ENCODE results near the gene ZNF787.
"Not testable (repeated sequence)": the region's sequence is repeated elsewhere in the genome, so short reads cannot be mapped to it uniquely, and the experiment has no call there.

ZNF787 gene

DNA sequence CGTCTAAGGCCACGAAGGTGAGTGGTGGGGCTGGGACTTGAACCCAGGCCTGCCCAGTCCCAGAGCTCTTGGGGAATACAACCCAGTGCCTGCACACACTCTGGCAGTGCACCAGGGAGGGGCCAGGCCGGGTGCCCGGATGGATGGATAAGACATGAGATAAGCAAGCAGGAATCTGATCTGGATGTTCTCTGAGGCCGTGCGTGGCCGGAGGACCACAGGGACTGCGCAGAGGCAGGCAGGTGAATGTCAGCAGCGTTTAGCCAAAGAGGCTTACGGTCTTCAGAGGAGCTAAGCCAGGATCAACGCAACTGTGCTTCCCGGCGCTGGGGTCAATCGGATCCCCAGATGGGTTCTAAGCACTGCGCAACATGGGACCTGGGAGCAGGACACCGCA lies 1.5 kb downstream of the ZNF787 start:
- DNase-seq: no peak

DNA sequence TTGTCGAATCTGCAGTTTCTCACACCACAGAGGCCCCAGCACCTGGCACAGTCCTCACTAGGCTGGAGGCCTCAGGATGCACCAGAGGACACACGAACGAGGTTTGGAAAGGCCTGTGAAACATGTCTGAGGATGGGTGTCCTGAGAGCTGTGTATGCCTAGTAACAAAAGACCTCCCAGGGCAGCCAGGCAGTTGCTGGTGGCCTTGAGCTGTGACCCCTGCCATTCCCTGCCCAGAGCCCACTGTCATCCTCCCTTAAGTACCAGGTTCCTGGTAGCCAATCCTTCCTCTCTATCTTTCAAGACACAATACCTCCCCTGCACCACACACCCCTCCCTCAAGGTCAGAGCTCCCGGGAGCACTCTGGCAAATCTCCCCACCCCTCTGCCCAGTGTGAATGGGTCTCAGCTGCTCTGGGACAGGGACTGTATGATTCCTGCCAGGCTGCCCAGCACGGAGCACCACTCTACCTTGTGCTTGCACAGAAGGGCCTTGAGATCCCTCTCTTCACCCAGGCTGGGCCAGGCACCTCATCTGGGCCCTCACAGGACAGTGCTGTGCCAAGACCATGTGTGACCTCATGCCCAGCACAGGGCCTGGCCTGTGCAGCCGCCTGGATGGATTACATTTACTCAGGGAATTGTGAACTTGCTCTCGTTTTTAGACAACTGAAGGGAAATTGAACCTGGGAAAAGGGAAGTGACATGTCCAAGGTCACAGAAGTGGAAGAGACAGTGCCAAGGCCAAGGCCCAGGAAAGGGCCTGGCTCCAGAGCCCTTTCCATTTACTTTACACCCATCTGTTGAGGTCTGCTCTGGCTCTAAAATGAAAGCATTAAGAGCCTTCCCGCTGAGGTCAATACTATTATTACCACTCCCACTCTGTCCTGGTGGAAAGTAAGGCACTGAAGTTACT lies 2.2 kb downstream of the ZNF787 start:
- DNase-seq: no peak

DNA sequence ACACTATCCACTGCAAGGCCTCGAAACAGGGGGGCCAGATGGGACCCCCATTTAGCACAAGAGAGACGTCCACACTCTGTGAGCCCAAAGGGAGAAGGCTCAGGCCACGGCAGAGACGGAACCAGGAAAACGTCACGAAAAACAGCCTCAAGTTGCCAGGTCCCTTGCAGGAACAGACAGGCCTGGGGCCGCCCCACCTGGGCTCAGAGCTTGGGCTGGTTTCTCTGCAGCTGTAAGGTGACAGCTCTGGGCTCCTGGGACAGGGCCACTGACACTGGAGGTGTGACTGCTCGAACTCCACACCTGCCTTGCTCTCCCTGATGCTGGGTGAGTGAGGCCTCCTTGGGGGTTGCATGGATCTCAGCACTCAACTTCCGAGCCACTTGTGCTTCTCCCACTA lies 3.2 kb downstream of the ZNF787 start:
- no peak for DNase-seq

DNA sequence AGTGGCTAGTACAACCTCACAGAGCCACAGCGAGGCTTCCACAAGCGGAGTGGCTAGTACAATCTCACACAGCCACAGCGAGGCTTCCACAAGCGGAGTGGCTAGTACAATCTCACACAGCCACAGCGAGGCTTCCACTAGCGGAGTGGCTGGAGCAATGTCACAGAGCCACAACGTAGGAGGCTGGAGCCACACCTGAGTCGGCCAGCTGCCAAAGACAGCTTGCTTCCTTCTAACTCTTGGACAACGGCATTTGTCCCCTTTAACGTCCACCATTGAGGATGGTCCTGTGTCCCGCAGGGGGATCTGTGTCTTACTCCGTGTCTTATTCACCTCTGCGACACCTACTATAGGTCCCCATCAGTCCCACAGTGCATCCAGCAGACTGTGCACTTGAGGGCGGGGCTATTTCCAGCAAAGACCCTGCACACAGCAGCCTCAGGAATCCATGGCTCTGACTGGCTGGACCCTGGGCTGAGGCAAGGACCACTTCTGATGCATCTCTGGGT lies 3.7 kb downstream of the ZNF787 start:
- DNase-seq: no peak

DNA sequence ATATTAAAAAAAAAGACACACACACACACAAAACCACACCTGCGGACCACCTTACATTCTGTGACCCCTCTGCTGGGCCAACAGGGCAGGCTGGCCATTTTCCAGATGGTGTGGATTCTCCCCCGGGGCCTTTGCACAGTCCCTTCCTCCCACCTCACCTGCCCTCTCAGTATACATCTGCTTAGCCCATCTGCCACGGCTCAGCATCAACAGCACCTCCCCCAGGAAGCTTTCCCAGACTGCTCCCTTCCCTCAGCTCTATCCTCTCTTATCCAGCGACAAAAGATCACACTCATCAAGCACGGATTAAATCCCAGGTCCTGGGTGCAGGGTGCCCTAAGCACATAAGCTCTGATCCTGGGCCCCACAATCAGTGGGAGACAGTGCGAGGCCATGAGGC lies 4.5 kb downstream of the ZNF787 start:
- no peak for DNase-seq

DNA sequence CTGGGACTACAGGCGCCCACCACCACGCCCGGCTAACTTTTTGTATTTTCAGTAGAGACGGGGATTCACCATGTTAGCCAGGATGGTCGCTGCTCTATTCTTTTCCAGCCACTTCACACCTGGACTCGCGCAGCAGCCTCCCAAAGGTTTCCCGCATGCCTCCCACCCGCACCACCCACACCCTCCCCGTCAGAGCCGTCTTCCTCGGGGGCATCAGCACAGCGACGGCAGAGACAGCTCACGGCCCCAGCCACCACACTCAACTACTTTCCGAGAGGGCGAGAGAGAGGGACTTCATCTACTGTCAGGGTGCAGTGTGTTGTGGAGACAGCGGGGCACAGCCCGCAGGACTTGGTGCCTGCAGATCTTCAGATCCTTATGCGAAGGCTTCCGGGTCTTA lies 5.6 kb downstream of the ZNF787 start:
- no peak for DNase-seq

DNA sequence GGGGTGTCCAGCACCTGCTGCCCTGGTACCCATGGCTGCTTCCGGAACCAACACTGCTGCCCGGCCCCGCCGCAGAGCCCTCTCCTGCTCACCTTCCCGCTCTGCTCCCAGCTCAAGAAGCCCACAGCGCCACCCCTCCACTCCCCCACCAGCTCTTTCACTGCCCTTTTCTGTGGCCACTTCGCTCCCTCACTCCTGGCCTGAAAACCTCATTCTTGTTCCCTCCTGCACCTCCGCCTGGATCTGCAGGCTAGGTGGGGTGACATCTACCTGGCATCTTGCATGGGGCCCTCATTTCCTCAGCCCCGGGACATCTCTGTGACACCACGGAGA lies 6.4 kb downstream of the ZNF787 start:
- DNase-seq: no peak

DNA sequence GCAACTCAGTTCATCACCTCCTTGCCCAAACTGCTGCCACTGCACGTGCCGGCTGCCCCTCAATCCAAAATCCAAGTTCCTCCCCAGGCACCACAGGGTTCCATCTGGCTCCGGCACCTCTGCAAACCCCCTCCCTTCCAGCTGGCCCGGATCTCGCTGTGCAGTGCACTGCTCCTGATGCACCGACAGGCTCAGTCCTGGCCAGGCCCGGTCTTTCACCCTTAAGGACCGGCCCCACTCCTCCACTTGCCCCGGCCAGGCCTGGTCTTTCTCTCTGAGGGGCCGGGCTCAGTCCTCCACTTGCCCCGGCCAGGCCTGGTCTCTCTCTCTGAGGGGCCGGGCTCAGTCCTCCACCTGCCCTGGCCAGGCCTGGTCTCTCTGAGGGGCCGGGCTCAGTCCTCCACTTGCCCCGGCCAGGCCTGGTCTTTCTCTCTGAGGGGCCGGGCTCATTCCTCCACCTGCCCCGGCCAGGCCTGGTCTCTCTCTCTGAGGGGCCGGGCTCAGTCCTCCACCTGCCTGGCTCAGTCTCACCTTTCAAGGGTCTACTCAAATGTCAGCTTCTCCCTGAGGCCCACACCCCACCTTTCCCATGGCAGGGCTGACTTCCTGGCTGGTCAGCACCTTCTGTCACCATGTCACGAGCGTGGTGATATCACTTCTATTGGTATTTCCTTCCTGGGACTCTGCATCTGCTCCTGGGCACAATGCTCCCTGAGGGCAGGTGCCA lies 6.9 kb downstream of the ZNF787 start:
- DNase-seq: no peak

DNA sequence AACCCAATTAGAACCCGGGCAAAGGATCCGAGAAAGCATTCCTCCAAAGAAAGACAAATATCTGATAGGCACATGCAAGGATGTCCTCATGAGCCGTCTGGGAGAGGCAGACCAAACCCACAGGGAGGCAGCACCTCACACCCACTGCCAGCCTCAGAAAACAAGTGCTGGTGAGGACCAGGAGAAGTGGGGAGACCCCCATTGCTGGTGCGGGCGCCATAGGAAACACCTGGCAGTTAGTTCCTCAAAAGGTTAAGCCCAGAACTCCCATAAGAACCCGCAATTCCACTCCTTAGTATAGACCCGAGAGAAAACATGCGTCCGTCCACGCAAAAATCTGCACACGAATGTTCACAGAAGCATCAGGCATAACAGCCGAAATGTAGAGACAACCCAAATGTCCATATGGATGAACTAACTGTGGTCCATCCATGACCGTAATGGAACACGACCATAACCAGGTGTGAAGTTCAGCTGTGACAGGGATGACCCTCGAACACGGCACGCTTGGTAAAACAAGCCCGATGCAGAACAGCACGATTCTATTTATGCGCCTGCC lies 7.9 kb downstream of the ZNF787 start:
- no peak for DNase-seq

DNA sequence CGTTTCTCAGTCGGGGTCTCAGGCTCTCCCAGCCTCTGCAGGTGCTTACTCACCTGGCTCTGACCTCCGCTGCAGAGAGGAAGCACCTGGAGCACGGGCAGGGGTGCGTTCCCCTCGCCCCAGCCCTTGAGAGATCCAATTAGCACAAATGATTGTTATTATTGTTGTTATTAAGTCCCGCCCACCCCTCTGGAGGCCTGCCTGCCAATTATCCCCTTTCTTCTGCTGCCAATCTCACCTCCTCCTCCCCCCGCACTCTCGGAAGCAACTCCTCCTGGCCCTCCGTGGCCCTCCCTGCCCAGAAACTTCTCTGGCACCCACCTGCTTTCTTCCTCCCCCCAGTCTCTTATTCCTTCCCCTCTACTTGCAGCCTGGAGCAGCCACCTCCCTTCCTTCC lies 8.8 kb downstream of the ZNF787 start:
- DNase-seq: no peak

DNA sequence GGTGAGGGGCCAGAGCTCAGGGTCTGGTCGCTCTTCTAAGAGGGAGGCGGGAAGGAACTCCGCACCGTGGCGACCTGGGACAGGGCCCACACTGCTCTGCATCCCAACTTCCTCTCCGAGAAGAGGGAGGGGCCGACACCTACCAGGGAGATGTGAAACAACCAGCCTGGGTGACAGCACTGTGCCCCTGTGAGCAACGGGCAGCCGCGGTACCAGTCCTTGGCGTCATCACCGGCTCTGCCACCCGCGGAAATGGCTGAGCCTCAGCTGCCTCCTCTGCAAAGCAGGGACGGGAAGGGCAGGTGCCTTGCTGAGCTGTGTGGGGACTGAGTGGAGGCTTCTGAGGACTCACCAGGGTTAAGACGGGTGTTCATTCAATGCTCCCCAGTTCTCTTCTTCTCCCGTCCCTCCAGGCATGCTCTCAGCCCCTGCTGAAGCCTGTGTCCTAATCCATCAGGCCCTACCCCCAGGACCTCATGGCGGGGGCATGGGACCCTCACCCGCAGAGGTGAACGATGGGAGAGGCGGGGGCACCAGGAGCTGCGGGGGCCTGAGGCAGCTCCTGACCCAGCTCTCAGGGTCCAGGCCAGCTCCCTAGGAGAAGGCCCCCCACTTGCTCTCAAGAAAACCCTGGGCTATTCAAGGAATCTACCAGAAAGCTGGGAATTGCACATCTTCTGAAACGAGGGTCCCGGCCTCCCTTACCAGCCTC lies 9.3 kb downstream of the ZNF787 start:
- DNase-seq: no peak

DNA sequence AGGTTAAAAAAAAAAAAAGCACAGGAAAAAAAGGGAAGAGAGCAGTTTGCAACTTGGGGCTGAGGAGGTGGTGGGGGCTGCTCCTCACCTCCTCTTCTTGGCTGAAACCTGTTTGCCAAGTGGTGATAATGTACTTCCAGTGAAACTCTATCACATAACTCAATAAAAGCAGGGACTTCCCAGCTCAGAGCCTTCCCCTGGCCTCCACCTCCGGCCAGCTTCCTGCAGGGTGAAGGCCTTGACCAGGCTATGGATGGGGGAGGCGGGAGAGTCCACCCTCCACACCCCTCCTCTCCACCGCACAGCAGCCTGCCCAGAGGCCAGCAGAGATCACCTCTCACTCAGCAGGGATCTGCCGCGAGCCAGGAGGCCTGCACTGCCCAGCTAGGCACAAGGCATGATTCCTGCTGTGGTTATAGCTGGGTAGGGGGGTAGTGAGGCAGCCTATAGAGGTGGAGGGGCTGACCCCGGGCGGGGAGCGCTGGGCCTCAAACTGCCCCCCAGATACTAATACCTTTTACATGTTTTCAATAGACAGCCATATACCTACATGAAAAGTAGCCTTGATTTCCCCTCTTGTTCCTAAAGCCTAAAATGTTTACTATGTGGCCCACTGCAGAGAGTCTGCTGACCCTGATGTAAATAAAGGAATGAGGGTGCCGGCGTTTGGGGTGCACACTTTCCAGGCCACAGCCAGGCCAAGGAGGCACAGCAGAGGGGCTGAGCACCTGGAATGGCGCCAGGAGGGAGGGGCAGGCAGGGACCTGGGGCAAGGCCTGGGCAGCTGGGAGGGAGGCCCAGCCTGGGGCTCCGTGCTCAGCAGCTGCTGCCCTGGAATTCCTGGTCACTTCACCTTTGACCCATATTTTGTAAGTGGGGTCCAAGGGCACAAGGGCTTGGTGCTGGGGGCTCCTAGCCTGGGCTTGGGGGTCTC lies 10.3 kb downstream of the ZNF787 start:
- DNase-seq: no peak

DNA sequence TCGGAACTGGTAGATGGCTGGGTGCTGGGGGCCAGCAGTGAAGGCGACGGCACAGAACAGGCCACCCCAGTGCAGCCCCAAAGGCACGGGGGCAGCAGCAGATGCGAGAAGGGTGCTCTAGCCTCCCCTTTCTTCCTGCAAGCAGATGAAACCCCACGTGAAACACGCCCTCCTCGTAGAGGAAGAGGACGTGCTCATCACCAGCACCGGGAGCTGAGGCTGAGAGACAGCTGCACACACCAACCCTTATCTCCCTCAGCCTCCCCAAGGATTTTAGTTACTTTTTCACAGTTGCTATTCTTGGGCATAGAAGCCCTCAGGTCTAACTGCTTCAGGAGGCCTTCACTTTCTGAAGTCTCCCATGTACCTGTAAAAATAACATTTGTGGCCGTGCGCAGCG lies 11.9 kb downstream of the ZNF787 start:
- DNase-seq: no peak

DNA sequence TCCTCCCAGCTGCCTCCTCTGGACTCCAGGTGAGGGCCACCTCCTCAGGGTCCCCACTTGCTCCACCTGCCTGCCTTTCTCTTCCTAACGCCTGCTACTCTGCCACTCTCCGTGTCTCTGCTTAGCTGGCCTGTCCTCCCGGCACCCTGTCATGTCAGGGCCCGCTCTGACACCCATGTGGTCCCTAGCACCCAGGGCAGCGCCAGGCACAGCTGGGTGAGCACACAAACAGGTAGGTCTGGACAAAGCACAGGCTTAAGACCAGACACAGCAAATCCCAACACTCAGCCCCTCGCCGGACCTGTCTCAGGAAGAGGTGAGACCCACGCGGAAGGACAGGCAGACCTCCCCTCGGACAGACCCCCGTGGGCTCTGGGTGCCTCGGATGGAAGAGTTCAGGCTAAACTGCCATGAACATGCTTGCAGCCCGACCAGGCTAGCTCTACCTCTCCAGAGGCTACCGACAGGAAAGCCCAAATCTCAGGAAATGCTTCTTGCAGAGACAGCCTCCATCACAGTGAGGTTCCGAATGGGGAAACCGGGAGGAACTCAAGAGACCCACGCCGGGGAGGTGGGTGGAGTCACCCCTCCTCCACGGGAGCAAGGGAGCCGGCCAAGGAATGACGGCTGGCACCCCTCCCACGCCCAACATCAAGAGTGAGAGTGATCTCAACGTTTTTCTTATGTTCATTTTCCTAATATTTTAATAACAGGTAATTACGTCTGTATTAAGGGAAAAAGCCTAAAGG lies 12.5 kb downstream of the ZNF787 start:
- no peak for DNase-seq

DNA sequence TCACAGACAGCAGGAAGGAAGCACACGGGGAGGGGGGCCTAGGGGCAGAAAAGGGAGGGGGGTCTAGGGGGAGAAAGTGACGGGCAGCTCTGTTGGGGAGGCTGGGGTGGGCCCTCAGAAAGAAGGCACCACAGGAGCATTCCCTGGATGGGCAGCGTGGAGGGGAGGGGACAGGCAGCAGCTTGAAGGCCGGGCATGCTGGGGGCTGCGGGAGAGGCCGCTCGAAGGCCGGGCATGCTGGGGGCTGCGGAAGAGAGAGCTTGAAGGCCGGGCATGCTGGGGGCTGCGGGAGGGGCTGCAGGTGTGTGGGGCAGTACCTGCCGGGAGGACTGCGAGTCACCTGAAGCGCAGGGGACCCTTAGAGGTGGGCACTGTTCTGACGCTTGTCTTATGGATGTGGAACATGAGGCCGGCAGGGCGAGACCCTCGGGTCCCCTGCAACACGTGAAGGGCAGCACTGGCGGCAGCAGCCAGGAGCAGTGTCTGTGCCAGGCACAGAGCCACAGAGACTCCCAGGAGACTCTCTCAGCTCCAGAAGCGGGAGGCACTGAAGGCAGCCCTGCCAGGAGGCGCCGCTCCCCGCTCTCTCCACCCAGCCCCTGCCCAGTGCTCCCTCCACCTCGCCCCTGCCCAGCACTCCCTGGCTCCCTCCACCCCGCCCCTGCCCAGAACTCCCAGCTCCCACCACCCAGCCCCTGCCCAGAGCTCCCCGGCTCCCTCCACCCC lies 13.3 kb downstream of the ZNF787 start:
- DNase-seq: no peak

DNA sequence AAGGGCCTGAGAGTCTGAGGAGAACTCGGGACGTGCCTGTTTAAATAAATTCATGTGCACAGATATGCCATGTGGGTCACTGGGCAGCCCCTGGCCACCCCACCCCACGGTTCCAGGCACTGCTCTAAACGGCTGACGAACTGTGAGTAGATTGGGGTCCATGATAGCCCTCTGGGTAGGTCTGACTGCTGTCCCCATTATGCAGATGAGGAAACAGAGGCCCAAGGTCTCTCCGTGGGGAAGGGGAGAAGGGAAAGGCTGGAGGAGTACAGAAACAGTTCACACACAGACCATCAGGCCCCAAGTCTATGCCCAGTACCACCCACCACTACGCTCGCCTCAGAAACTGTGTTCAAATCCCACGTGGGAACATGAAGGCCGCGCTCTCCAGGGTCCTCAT lies 14.1 kb downstream of the ZNF787 start:
- no peak for DNase-seq

DNA sequence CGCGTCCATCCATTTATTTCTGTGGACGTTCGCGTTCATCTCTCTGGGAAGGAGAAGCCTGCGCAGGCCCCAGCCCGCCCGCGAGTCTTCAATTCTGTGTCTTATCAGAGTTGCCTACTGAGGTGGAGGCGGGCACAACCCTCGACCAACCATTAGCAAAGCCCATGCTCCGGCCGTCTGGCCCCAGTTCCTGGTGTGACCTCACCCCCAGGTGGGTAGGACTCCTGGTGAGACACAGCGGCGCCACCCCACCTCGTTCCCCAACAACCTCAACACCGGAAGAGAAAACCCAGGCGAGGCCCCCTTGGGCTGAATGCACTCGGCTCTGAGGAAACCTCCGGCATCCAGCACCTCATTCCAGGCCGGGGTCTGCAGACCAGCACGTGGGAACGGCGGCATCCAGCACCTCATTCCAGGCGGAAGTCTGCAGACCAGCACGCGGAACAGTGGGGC lies 14.7 kb downstream of the ZNF787 start:
- DNase-seq: no peak

DNA sequence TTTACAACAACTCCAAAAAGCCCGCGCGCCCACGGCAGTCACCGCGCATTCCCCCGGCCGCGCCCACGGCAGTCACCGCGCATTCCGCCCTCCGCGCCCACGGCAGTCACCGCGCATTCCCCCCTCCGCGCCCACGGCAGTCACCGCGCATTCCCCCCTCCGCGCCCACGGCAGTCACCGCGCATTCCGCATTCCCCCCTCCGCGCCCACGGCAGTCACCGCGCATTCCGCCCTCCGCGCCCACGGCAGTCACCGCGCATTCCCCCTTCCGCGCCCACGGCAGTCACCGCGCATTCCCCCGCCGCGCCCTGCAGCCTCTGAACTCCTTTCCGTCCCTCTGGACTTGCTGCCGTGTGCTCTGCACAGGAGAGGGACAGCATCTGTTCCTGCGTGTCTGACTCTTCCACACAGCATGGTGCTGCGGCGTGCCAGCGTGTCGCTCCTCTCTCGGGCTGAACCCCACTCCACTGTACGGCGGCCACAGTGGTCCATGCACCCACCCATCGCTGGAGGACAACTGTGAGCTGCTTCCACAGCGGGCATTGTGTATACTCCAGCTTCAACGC lies 15.2 kb downstream of the ZNF787 start:
- DNase-seq: not testable (repeated sequence)

DNA sequence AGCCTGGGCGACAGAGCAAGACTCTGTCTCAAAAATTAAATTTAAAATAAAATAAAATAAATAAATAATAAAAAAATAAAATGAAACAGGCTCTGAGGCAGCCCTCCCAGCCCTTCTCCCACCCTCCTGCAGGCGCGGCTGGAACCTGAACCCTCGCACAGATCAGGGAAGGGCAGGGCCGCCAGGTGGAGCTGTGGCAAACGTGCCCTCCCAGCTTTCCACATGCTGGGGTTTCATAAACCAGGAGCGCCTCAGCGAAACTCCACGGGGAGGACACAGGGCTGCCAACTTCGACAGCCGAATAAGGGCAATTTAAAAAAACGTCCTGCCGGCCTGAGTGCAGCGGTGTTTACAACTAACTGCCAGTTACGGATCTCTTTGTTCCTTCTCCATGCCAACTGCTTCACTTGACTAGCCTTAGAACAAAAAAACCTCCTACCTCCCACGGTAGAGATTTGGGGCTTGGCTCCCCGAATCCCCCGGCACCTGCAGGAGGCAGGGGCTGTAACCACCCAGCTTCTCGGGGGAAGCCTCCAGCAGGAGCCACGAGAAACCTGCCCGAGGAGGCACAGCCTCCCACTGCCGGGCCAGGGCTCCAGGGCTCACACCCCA lies 15.9 kb downstream of the ZNF787 start:
- DNase-seq: peak; percentile 37

DNA sequence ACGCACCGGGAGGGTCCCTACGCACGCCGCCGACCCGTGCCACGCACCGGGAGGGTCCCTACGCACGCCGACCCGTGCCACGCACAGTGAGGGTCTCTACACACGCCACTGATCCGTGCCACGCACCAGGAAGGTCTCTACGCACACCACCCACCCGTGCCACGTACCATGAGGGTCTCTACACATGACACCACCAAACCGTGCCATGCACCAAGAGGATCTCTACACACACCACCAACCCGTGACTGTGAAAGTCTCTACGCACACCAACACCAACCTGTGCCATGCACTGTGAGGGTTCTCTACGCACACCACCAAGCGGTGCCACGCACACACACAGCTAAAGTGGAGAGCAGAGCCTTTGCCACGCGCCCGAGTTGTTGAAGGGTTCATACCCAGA lies 16.7 kb downstream of the ZNF787 start:
- DNase-seq: no peak
